ENCODE measurements around the gene CAMTA1.

Gene CAMTA1

GRCh38 chr1:7284839-7285435 lies 499.7 kb downstream of the CAMTA1 start:
- no peak for DNase-seq (ENCODE audit: low read depth)

GRCh38 chr1:7285856-7286454 lies 500.7 kb downstream of the CAMTA1 start:
- no peak for DNase-seq (ENCODE audit: low read depth)

- DNase-seq (ENCODE audit: low read depth), result no peak
Measured at GRCh38 chr1:7287013-7287412, 501.8 kb downstream of the CAMTA1 start.

GRCh38 chr1:7288992-7289391 lies 503.7 kb downstream of the CAMTA1 start:
- no peak for DNase-seq (ENCODE audit: low read depth)

GRCh38 chr1:7289694-7290093 lies 504.4 kb downstream of the CAMTA1 start:
- no peak for DNase-seq (ENCODE audit: low read depth)

- DNase-seq (ENCODE audit: low read depth), result no peak
Measured at GRCh38 chr1:7290971-7291970, 506.0 kb downstream of the CAMTA1 start.

- no peak for DNase-seq (ENCODE audit: low read depth)
Measured at GRCh38 chr1:7292036-7292681, 506.9 kb downstream of the CAMTA1 start.

- DNase-seq (ENCODE audit: low read depth), result no peak
Measured at GRCh38 chr1:7292714-7293419, 507.6 kb downstream of the CAMTA1 start.

GRCh38 chr1:7293702-7294629 lies 508.7 kb downstream of the CAMTA1 start:
- DNase-seq (ENCODE audit: low read depth), result no peak

- DNase-seq (ENCODE audit: low read depth), result no peak
Measured at GRCh38 chr1:7294636-7295035, 509.4 kb downstream of the CAMTA1 start.

- DNase-seq (ENCODE audit: low read depth), result no peak
Measured at GRCh38 chr1:7295946-7296345, 510.7 kb downstream of the CAMTA1 start.

GRCh38 chr1:7296968-7297367 lies 511.7 kb downstream of the CAMTA1 start:
- DNase-seq (ENCODE audit: low read depth), result no peak

GRCh38 chr1:7298145-7298544 lies 512.9 kb downstream of the CAMTA1 start:
- no peak for DNase-seq (ENCODE audit: low read depth)

- no peak for DNase-seq (ENCODE audit: low read depth)
Measured at GRCh38 chr1:7298749-7299151, 513.5 kb downstream of the CAMTA1 start.

GRCh38 chr1:7299329-7299799 lies 514.1 kb downstream of the CAMTA1 start:
- DNase-seq (ENCODE audit: low read depth), result no peak

GRCh38 chr1:7299994-7300393 lies 514.7 kb downstream of the CAMTA1 start:
- DNase-seq (ENCODE audit: low read depth), result no peak

GRCh38 chr1:7300893-7301663 lies 515.8 kb downstream of the CAMTA1 start:
- DNase-seq (ENCODE audit: low read depth), result no peak

- DNase-seq (ENCODE audit: low read depth), result no peak
Measured at GRCh38 chr1:7301664-7301981, 516.4 kb downstream of the CAMTA1 start.

GRCh38 chr1:7302126-7302525 lies 516.9 kb downstream of the CAMTA1 start:
- no peak for DNase-seq (ENCODE audit: low read depth)

GRCh38 chr1:7302873-7303272 lies 517.6 kb downstream of the CAMTA1 start:
- DNase-seq (ENCODE audit: low read depth), result no peak
